ENCODE measurements around the gene SCN7A.
"Not testable (repeated sequence)": the region's sequence is repeated elsewhere in the genome, so short reads cannot be mapped to it uniquely, and the experiment has no call there.

The SCN7A gene

DNA sequence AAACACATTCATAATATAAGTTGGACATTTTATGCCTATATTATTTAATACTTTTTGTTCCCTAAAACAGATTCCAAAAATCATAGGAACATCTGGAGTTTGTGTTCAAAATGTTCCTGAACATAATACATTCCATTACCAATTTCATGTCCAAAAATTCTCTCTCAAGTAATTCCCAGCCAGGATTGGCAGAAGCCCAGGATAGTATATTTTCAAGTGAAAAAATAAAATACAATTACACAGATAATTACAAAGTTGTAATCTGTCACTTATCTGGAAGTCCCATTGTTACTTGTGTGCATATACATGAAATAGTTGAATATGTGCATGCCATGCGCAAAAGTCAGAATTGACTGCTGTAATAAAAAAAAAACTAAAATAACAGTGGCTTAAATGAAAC lies 5.2 kb upstream of the SCN7A start:
- H3K27me3 ChIP-seq (ENCODE audit: control insufficient read depth, insufficient read depth, low read length), result no peaks in the 10 kb centered on the region
- no peaks in the 10 kb centered on the region for H3K36me3 ChIP-seq (ENCODE audit: control insufficient read depth, insufficient read depth, low read length)
- no peaks in the 10 kb centered on the region for H3K9me3 ChIP-seq (ENCODE audit: control insufficient read depth, insufficient read depth, low read length)
- H3K9ac ChIP-seq (ENCODE audit: low read depth, low read length), result no peak overlapping the region
- peaks cover 7% of the 10 kb centered on the region for H3K4me1 ChIP-seq (ENCODE audit: control insufficient read depth, insufficient read depth, low read length)
- no peak overlapping the region for H3K27ac ChIP-seq (ENCODE audit: low read depth, low read length)
- H3K4me3 ChIP-seq (ENCODE audit: low read depth, low read length), result no peak overlapping the region

DNA sequence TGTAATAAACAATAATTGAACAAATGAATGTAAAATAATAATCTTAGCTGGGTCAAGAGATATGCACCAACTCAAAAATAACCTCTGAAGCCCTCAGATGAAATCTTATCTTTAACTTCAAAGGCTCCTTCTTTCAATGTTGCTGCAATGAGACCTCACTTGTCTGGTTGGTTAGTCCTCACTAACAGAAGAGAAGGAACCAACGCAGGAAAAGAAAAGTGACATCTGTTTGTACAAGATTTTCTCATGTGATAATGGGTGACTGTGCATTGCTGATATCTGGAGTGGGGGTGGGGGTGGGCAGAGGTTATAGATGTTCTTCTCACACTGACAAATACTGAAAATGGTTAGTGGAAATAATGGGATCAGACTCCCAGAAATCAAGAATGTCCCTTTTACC lies 2.6 kb downstream of the SCN7A start:
- no peaks in the 10 kb centered on the region for H3K9me3 ChIP-seq (ENCODE audit: control insufficient read depth, insufficient read depth, low read length)

DNA sequence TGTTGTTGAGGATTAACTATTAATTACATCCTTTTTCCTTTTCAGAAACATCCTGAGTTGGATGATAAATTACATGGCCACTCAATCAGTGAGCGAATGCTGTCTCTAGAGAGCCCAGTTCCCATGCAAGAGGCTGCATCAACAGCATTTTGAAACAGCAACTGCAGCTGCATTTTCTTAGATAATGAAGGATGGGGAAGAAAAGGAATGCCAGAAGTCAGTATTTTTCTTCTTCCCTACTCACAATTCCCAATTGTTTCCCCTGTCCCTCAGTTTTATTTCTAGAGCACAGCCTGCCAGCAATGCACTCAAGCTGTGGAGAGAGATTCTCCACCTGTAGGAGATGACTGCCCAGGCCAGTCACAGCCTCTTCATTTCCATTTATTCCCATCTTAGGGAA lies 6.9 kb downstream of the SCN7A start:
- Histone ChIP-seq H3K9me3 (ENCODE audit: control insufficient read depth, insufficient read depth, low read length) (no peaks in the 10 kb centered on the region), H3K27me3 (ENCODE audit: control insufficient read depth, insufficient read depth, low read length) (no peaks in the 10 kb centered on the region), H3K9ac (ENCODE audit: low read depth, low read length) (no peak overlapping the region), H3K36me3 (ENCODE audit: control insufficient read depth, insufficient read depth, low read length) (no peaks in the 10 kb centered on the region), H3K4me3 (ENCODE audit: low read depth, low read length) (no peak overlapping the region), H3K27ac (ENCODE audit: low read depth, low read length) (no peak overlapping the region), H3K4me1 (ENCODE audit: control insufficient read depth, insufficient read depth, low read length) (no peaks in the 10 kb centered on the region)

More for the DNA sequence above, 2.6 kb downstream of the SCN7A start:
- Histone ChIP-seq H3K9ac (ENCODE audit: low read depth, low read length) (no peak overlapping the region), H3K27ac (ENCODE audit: low read depth, low read length) (no peak overlapping the region), H3K4me1 (ENCODE audit: control insufficient read depth, insufficient read depth, low read length) (peaks cover 7% of the 10 kb centered on the region), H3K4me3 (ENCODE audit: low read depth, low read length) (no peak overlapping the region), H3K36me3 (ENCODE audit: control insufficient read depth, insufficient read depth, low read length) (no peaks in the 10 kb centered on the region), H3K27me3 (ENCODE audit: control insufficient read depth, insufficient read depth, low read length) (peaks cover 7% of the 10 kb centered on the region)

DNA sequence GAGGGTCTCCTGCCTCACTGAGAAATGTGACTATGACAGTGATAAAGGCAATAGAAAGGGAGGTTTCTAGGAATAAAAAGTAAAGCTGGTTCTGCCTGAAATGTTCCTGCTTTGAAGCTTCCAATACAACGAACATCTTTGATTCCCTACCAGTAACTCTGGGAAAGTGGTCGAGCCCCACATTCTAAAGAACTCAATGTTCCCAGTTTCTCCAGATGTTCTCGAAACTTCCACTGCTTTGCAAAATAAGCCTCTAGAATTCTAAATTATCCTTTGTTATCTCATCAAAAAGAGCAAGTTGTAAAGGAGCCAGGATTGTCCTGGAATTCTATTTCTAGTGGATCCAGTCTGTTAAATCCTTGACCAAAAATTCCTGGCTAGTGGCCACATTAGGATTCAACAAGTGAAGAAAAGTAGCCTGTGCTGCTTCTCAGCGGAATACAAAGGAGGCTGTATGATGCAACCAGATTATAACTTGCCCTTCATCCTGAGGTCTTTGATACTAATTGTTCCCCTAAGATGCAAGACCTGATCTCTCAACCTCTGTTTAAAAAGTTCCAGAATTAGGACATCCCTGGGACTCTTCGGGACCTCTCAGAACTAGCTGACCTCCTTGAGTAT lies 8.4 kb downstream of the SCN7A start:
- no peaks in the 10 kb centered on the region for H3K36me3 ChIP-seq (ENCODE audit: control insufficient read depth, insufficient read depth, low read length)
- no peak overlapping the region for H3K9ac ChIP-seq (ENCODE audit: low read depth, low read length)
- no peak overlapping the region for H3K4me3 ChIP-seq (ENCODE audit: low read depth, low read length)
- H3K4me1 ChIP-seq (ENCODE audit: control insufficient read depth, insufficient read depth, low read length), result no peaks in the 10 kb centered on the region
- H3K27me3 ChIP-seq (ENCODE audit: control insufficient read depth, insufficient read depth, low read length), result no peaks in the 10 kb centered on the region
- H3K9me3 ChIP-seq (ENCODE audit: control insufficient read depth, insufficient read depth, low read length), result no peaks in the 10 kb centered on the region
- no peak overlapping the region for H3K27ac ChIP-seq (ENCODE audit: low read depth, low read length)

DNA sequence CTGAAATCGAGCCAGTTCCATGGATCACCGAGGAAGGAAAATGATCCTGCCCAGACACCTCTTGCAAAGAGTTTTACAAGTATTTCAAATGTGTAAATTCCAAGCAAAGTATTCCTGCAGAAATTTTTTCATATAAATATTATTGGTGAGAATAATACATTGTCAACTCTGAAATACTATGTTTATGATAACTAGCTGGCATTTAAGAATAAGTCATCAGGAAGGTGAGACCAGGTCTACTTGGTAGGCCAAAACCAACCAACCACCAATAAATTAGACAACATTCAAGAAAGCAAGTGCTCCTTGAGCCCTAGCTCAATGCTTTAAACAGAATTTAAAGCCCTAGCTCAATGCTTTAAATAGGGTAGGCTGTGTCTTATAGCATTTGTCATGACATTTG lies 21.7 kb downstream of the SCN7A start:
- H3K4me3 ChIP-seq (ENCODE audit: low read depth, low read length), result no peak overlapping the region
- H3K4me1 ChIP-seq (ENCODE audit: control insufficient read depth, insufficient read depth, low read length), result no peaks in the 10 kb centered on the region
- no peaks in the 10 kb centered on the region for H3K27me3 ChIP-seq (ENCODE audit: control insufficient read depth, insufficient read depth, low read length)
- H3K9ac ChIP-seq (ENCODE audit: low read depth, low read length), result no peak overlapping the region
- H3K9me3 ChIP-seq (ENCODE audit: control insufficient read depth, insufficient read depth, low read length), result no peaks in the 10 kb centered on the region
- no peaks in the 10 kb centered on the region for H3K36me3 ChIP-seq (ENCODE audit: control insufficient read depth, insufficient read depth, low read length)
- no peak overlapping the region for H3K27ac ChIP-seq (ENCODE audit: low read depth, low read length)

DNA sequence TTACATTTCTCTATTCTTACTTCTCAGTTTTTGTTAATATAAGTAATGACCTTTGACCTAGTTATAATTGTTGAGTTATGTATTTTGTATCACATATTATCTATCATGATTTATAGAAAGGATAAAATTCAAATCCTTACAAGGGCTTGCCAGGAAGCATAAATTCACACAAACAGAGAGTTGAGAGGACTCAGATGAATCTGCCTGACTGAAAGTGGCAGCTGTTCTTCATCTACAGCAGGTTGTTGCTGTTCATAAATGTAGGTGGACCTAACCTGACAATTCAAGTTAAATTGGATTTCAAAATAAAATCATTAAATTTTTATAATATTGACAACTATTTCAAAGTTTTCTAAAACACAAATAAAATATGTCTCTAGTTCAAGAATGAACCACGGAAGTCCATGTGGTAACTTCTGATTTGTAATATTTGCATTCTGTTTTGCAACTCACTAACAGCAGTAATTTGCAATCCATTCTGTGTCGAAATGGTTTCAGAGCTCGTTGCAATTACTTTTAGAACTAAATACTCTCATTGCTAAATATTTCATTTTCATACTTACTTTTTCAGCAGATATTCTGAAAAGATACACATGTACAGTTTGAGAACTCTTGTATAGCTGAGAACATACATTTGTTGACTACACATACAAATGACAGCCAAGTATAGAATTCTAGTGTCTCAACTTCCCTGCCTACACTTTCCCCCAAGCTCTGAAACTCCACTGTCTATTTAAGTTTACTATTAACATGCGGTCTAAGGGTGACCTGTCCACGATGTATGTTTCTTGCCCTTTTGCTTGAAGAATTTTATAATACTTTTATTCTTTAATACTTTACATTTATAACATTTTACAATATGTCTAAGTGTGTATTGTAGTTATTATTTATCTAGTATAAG lies 25.7 kb downstream of the SCN7A start:
- Histone ChIP-seq H3K27ac (ENCODE audit: low read depth, low read length) (no peak overlapping the region), H3K4me3 (ENCODE audit: low read depth, low read length) (no peak overlapping the region), H3K9ac (ENCODE audit: low read depth, low read length) (no peak overlapping the region), H3K9me3 (ENCODE audit: control insufficient read depth, insufficient read depth, low read length) (no peaks in the 10 kb centered on the region), H3K4me1 (ENCODE audit: control insufficient read depth, insufficient read depth, low read length) (no peaks in the 10 kb centered on the region), H3K36me3 (ENCODE audit: control insufficient read depth, insufficient read depth, low read length) (no peaks in the 10 kb centered on the region), H3K27me3 (ENCODE audit: control insufficient read depth, insufficient read depth, low read length) (no peaks in the 10 kb centered on the region)

DNA sequence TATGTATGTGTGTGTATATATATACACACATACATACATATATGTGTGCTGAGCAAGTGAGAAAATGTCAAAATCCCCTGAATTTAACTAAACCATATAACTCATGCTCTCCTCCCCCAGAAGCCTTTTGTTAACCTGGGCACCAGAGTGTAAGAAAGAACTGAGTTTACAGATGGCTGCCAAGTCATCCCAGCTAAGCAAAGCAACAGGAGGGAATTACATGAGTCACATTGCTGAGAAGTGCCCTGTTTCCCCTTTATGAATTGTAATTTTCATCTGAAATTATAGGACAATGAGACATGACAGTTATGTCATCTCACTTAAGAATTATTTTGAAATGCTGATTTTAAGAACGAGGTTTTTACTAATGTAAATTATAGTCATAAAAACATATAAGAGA lies 29.9 kb downstream of the SCN7A start:
- Histone ChIP-seq H3K4me1 (ENCODE audit: control insufficient read depth, insufficient read depth, low read length) (no peaks in the 10 kb centered on the region), H3K27me3 (ENCODE audit: control insufficient read depth, insufficient read depth, low read length) (no peaks in the 10 kb centered on the region), H3K36me3 (ENCODE audit: control insufficient read depth, insufficient read depth, low read length) (no peaks in the 10 kb centered on the region), H3K9ac (ENCODE audit: low read depth, low read length) (no peak overlapping the region), H3K27ac (ENCODE audit: low read depth, low read length) (no peak overlapping the region), H3K4me3 (ENCODE audit: low read depth, low read length) (no peak overlapping the region), H3K9me3 (ENCODE audit: control insufficient read depth, insufficient read depth, low read length) (no peaks in the 10 kb centered on the region)

DNA sequence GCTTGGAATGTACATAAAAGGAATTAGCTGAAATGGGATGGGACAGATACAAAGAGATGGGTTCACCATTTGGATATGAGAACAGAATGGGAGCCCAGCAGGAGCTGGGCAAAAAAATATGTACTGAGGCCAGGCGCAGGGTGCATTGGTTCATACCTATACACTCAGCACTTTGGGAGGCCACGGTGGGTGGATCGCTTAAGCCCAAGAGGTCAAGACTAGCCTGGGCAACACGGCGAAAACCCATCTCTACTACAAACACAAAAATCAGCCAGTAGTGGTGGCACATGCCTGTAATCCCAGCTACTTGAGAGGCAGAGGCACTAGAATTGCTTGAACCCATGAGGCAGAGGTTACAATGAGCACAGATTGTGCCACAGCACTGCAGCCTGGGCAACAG lies 30.4 kb downstream of the SCN7A start:
- H3K9me3 ChIP-seq (ENCODE audit: control insufficient read depth, insufficient read depth, low read length), result no peaks in the 10 kb centered on the region

DNA sequence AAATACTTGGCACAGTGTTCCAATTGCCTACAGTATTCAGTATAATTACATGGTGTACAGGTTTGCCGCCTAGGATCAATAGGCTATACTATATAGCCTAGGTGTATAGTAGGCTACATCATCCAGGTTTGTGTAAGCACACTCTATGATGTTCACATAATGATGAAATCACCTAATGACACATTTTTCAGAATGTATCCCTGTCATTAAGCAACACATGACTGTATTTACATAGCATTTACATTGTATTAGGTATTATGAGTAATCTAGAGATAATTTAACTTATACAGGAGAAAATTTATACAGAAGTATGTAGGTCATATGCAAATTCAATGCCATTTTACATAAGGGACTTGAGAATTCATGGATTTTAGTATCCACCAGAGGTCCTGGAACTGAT lies 35.4 kb downstream of the SCN7A start:
- Histone ChIP-seq H3K36me3 (ENCODE audit: control insufficient read depth, insufficient read depth, low read length) (no peaks in the 10 kb centered on the region), H3K27me3 (ENCODE audit: control insufficient read depth, insufficient read depth, low read length) (no peaks in the 10 kb centered on the region), H3K27ac (ENCODE audit: low read depth, low read length) (no peak overlapping the region), H3K4me3 (ENCODE audit: low read depth, low read length) (no peak overlapping the region), H3K9ac (ENCODE audit: low read depth, low read length) (no peak overlapping the region), H3K4me1 (ENCODE audit: control insufficient read depth, insufficient read depth, low read length) (no peaks in the 10 kb centered on the region), H3K9me3 (ENCODE audit: control insufficient read depth, insufficient read depth, low read length) (no peaks in the 10 kb centered on the region)

More for the DNA sequence above, 30.4 kb downstream of the SCN7A start:
- no peak overlapping the region for H3K9ac ChIP-seq (ENCODE audit: low read depth, low read length)
- no peaks in the 10 kb centered on the region for H3K4me1 ChIP-seq (ENCODE audit: control insufficient read depth, insufficient read depth, low read length)
- no peak overlapping the region for H3K27ac ChIP-seq (ENCODE audit: low read depth, low read length)
- H3K27me3 ChIP-seq (ENCODE audit: control insufficient read depth, insufficient read depth, low read length), result no peaks in the 10 kb centered on the region
- no peaks in the 10 kb centered on the region for H3K36me3 ChIP-seq (ENCODE audit: control insufficient read depth, insufficient read depth, low read length)
- H3K4me3 ChIP-seq (ENCODE audit: low read depth, low read length), result no peak overlapping the region

DNA sequence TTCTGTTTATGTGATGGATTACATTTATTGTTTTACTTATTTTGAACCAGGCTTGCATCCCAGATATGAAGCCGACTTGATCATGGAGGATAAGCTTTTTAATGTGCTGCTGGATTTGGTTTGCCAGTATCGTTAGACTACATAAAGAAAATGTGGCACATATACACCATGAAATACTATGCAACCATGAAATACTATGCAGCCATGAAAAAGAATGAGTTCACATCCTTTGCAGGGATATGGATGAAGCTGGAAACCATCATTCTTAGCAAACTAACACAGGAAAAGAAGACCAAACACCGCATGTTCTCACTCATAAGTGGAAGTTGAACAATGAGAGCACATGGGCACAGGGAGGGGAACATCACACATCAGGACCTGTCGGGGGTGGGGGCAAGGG lies 38.2 kb downstream of the SCN7A start:
- H3K4me1 ChIP-seq (ENCODE audit: control insufficient read depth, insufficient read depth, low read length); H3K27ac ChIP-seq (ENCODE audit: low read depth, low read length); H3K36me3 ChIP-seq (ENCODE audit: control insufficient read depth, insufficient read depth, low read length); H3K27me3 ChIP-seq (ENCODE audit: control insufficient read depth, insufficient read depth, low read length); H3K4me3 ChIP-seq (ENCODE audit: low read depth, low read length); H3K9ac ChIP-seq (ENCODE audit: low read depth, low read length); H3K9me3 ChIP-seq (ENCODE audit: control insufficient read depth, insufficient read depth, low read length): not testable (repeated sequence)

DNA sequence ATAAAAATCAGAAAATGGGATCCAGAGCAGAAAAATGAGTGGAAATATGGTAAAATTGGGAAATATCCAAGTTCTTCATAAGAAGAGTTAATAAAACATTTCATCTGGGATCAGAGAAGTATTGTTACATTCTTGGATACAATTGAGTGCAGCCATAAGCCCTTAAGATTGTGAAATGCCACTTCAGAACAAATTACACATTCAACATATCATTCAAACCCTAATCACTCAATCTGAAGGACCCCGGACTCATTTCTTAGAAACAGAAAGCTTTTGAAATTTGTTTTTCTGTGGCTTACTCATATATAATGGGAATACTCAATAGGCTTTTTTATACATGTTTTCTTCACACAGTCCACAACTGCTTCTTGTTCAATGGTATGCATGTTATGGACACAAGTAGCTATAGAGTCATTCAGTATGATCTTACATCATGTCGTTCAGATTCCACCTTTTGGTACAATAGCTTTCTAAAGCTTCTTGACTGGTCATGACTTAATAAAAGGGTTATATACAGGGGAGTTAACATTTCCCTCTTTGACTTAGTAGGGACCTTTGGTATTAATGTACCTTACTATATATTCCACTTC lies 39.9 kb downstream of the SCN7A start:
- no peaks in the 10 kb centered on the region for H3K27me3 ChIP-seq (ENCODE audit: control insufficient read depth, insufficient read depth, low read length)
- H3K9ac ChIP-seq (ENCODE audit: low read depth, low read length), result no peak overlapping the region
- no peak overlapping the region for H3K4me3 ChIP-seq (ENCODE audit: low read depth, low read length)
- no peaks in the 10 kb centered on the region for H3K9me3 ChIP-seq (ENCODE audit: control insufficient read depth, insufficient read depth, low read length)
- no peaks in the 10 kb centered on the region for H3K36me3 ChIP-seq (ENCODE audit: control insufficient read depth, insufficient read depth, low read length)
- no peaks in the 10 kb centered on the region for H3K4me1 ChIP-seq (ENCODE audit: control insufficient read depth, insufficient read depth, low read length)
- no peak overlapping the region for H3K27ac ChIP-seq (ENCODE audit: low read depth, low read length)
